BLaER1 (cell line): ENCODE data around the gene CARD9.
A peak's percentile ranks its signal among the peaks of the same experiment; 100 is the strongest.

Experiments
- H3K27ac ChIP-seq: shearing (Covaris generic); formaldehyde crosslinking; 2 replicates; pipeline ENCODE4 v1.8.1; 2022
- H3K27me3 ChIP-seq: shearing (Covaris generic); formaldehyde crosslinking; 2 replicates; pipeline ENCODE4 v1.8.1; 2022
- H3K36me3 ChIP-seq: shearing (Covaris generic); formaldehyde crosslinking; 2 replicates; pipeline ENCODE4 v1.8.1; 2022
- H3K4me1 ChIP-seq: shearing (Covaris generic); formaldehyde crosslinking; 2 replicates; pipeline ENCODE4 v1.8.1; 2022
- H3K4me2 ChIP-seq: shearing (Covaris generic); formaldehyde crosslinking; 2 replicates; pipeline ENCODE4 v1.8.1; 2022
- H3K4me3 ChIP-seq: shearing (Covaris generic); formaldehyde crosslinking; 2 replicates; pipeline ENCODE4 v1.8.1; 2022
- H3K9ac ChIP-seq: shearing (Covaris generic); formaldehyde crosslinking; 2 replicates; pipeline ENCODE4 v1.8.1; 2022
- H3K9me3 ChIP-seq: shearing (Covaris generic); formaldehyde crosslinking; 2 replicates; pipeline ENCODE4 v1.8.1; 2022
- H4K20me1 ChIP-seq: shearing (Covaris generic); formaldehyde crosslinking; 2 replicates; pipeline ENCODE4 v1.8.1; 2022
- Cebpa-rat ChIP-seq: shearing (Covaris generic); IDR thresholded peaks from 2 replicates; pipeline ENCODE4 v1.8.1; 2022

The CARD9 gene

DNA sequence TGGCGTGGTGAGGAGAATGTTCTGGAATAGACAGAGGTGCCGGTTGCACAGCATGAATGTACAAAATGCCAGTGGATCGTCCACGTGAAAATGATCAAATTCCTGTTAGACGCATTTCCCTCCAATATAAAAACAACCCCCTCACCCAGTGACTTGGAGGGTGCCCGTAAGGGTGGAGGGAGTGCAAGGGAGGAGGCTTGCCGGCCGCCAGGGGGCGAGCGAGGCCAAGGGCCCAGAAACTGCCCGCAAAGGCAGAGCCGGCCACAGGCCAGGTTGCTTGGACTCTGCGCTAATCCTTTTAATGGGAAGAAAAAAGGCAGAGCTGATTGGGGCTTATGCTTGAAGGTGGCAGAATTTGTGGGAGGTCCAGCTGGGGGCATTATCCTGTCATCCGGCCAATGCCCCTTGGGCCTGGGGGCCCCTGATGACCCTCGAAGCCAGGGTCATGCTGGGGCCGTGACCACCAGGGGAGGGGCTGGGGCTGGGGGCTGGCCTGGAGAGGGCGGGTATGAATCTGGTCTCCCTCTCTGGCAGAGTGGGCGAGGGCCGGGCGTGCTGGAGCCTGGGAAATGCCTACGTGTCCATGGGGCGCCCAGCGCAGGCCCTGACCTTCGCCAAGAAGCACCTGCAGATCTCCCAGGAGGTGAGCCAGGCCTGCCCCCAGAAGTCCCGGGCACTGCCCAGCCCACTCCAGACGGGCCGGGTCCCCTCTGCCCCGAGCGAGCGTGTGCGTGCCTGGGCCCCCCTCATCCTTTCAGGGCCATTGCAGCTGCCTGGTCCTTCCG, 34.1 kb downstream of the CARD9 start:
- Histone ChIP-seq H4K20me1 (peaks cover 98% of the 10 kb centered on the region), H3K4me3 (peak overlapping the region; percentile 45; the same call in 1 of the 2 replicates), H3K4me2 (peak overlapping the region; percentile 85), H3K27ac (0 out of 2 replicates have a peak overlapping the region, but pooled peaks have one; percentile 38), H3K36me3 (peaks cover 89% of the 10 kb centered on the region), H3K27me3 (no peaks in the 10 kb centered on the region), H3K9me3 (no peaks in the 10 kb centered on the region), H3K9ac (peak overlapping the region; percentile 50), H3K4me1 (peaks cover 76% of the 10 kb centered on the region)
- no peak for TF ChIP-seq Cebpa-rat

DNA sequence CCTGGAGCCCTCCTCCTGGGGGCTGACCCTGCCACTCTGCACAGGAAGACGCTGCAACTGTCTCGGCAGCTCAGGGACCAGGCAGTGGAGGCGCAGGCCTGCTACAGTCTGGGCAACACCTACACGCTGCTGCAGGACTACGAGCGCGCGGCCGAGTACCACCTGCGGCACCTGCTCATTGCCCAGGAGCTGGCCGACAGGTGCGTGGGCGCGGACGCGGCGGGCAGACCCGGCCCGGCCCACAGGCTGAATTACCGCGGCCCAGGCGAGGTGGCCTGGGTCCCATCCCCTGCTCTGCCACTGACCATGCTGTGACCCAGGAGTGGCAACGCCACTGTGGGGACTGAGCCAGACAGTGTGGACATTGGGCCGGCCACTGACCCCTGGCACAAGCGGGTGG, 35.0 kb downstream of the CARD9 start:
- Histone ChIP-seq H4K20me1 (peaks cover 100% of the 10 kb centered on the region), H3K4me2 (peak overlapping the region; percentile 85), H3K9me3 (no peaks in the 10 kb centered on the region), H3K4me3 (no peak overlapping the region), H3K27ac (peak overlapping the region; percentile 30; the same call in 1 of the 2 replicates), H3K27me3 (no peaks in the 10 kb centered on the region), H3K9ac (peak overlapping the region; percentile 48), H3K4me1 (peaks cover 75% of the 10 kb centered on the region), H3K36me3 (peaks cover 91% of the 10 kb centered on the region)
- TF ChIP-seq Cebpa-rat = no peak

DNA sequence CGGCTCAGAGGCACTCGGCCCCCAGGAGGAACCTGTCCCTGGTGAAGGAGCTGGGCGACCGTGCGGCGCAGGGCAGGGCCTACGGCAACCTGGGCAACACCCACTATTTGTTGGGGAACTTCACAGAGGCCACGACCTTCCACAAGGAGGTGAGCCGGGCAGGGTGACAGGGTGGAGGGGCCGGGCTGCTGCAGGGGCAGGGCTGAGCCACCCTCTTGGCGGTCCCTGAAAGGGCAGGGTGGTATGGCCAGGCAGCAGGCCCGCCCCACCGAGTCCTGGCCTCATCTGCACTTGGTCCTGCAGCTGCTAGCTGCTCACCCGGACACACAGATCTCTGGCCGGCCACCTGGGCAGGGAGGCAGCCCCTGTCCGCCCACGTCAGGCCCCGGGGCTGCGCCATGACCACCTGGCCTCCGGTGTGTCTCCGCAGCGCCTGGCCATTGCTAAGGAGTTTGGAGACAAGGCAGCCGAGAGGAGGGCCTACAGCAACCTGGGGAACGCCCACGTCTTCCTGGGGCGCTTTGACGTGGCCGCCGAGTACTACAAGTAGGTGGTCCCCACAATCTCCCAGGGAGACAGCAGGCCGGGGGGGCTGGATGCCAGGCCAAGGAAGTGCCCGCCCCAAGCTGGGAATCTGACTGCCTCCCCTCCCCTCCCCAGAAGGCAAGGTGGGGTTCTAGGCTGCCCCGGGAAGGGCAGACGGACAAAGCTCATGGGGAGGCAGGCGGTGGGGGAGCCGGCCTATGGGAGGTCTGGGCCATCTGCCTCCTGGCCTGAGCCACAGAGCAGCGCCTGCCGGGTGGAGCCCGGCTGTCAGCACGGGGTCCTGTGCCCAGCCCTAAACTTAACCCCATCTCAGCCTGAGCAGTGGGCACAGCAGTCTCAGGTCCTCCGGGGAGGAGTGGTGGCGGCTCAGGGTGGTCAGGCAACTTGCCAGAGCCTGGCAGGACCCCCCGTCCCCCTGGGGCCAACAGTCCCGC, 35.8 kb downstream of the CARD9 start:
- no peak for TF ChIP-seq Cebpa-rat
- H3K27me3 ChIP-seq = no peaks in the 10 kb centered on the region
- H3K9me3 ChIP-seq = no peaks in the 10 kb centered on the region
- H4K20me1 ChIP-seq = peaks cover 100% of the 10 kb centered on the region
- no peak overlapping the region for H3K4me3 ChIP-seq
- H3K4me2 ChIP-seq = peak overlapping the region; percentile 85
- peaks cover 92% of the 10 kb centered on the region for H3K36me3 ChIP-seq
- H3K4me1 ChIP-seq = peaks cover 75% of the 10 kb centered on the region
- H3K27ac ChIP-seq = peak overlapping the region; percentile 30
- H3K9ac ChIP-seq = peak overlapping the region; percentile 48

- Histone ChIP-seq H3K9me3 (no peaks in the 10 kb centered on the region), H3K9ac (no peak overlapping the region), H3K27me3 (no peaks in the 10 kb centered on the region), H3K36me3 (peaks cover 96% of the 10 kb centered on the region), H4K20me1 (peaks cover 100% of the 10 kb centered on the region), H3K27ac (no peak overlapping the region), H3K4me2 (0 out of 2 replicates have a peak overlapping the region, but pooled peaks have one; percentile 85), H3K4me3 (no peak overlapping the region), H3K4me1 (peaks cover 75% of the 10 kb centered on the region)
- TF ChIP-seq Cebpa-rat = no peak
Measured at GRCh38 chr9:136336881-136337280, 36.6 kb downstream of the CARD9 start.

DNA sequence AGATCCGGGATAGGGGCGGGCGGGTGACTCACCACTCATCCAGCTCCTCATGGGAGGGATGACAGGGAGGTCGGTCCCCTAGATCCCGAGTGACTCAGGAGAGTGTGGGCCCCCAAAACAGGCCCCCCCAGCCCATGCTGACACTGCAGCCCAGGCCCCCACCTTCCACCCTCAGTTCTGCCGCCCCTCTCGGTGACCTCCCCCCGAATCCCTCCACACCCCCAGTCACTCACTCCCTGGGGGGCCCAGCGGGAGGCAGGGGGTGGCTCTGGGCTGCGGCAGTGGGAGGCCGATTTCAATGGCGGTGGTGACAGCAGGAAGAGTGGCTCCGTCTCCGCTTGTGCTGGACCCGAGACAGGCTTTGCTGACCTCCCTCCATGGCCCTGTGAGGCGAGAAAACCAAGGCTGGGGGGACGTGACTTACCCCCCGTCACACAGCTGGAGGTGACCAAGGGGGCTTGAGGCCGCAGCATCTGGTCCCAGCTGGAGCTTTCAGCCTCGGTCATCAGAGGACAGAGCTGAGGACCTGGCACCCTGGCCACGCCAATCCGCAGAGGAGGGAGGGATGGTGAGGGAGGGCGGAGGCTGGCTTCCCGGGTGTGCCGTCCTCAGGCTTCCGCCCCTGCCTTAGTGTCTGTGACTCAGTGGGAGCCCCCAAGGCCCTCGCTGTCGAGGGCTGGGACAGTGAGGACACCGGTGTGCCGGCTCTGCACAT, 37.2 kb downstream of the CARD9 start:
- no peak overlapping the region for H3K27ac ChIP-seq

GRCh38 chr9:136335296-136336155, 37.9 kb downstream of the CARD9 start:
- Histone ChIP-seq H3K36me3 (peaks cover 99% of the 10 kb centered on the region), H4K20me1 (peaks cover 100% of the 10 kb centered on the region), H3K9ac (no peak overlapping the region), H3K4me3 (no peak overlapping the region), H3K27ac (no peak overlapping the region), H3K4me2 (no peak overlapping the region), H3K27me3 (no peaks in the 10 kb centered on the region), H3K9me3 (no peaks in the 10 kb centered on the region), H3K4me1 (peaks cover 75% of the 10 kb centered on the region)
- TF ChIP-seq Cebpa-rat = no peak

More for the DNA sequence above, 37.2 kb downstream of the CARD9 start:
- Histone ChIP-seq H3K4me3 (no peak overlapping the region), H3K4me2 (no peak overlapping the region), H3K36me3 (peaks cover 99% of the 10 kb centered on the region), H3K27me3 (no peaks in the 10 kb centered on the region), H3K9ac (no peak overlapping the region), H3K9me3 (no peaks in the 10 kb centered on the region), H4K20me1 (peaks cover 100% of the 10 kb centered on the region), H3K4me1 (peaks cover 75% of the 10 kb centered on the region)
- no peak for TF ChIP-seq Cebpa-rat

DNA sequence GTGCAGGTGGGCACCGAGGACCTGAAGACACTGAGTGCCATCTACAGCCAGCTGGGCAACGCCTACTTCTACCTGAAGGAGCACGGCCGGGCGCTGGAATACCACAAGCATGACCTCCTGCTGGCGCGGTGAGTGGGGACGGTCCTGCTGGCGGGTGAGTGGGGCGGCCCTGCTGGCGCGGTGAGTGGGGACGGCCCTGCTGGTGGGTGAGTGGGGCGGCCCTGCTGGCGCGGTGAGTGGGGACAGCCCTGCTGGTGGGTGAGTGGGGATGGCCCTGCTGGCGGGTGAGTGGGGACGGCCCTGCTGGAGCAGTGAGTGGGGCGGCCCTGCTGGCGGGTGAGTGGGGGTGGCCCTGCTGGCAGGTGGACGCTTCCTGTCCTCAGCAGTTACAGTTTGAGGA, 38.9 kb downstream of the CARD9 start:
- Histone ChIP-seq H3K4me3 (no peak overlapping the region), H3K4me2 (no peak overlapping the region), H3K36me3 (peaks cover 94% of the 10 kb centered on the region), H3K9ac (no peak overlapping the region), H3K9me3 (no peaks in the 10 kb centered on the region), H4K20me1 (peaks cover 100% of the 10 kb centered on the region), H3K27me3 (no peaks in the 10 kb centered on the region), H3K27ac (no peak overlapping the region), H3K4me1 (peaks cover 75% of the 10 kb centered on the region)
- no peak for TF ChIP-seq Cebpa-rat

DNA sequence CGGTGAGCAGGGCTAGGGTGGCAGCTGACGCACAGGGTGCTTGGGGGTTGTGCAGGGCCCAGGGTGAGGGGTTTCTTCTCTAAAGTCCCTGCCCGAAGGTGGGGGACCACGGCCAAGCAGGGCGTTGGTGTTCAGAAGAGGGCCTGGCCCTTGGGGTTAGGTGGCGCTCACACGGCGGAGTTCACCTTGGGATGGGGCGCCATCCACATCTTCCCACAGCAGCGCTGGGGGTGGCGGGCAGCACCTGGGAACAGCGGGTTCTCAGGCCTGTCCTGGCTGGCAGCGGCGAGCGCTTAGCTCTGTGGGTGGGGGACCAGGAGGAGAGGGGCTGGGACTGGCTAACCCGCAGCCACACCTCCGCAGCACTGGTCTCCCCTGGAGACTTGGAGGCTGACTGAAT, 40.0 kb downstream of the CARD9 start:
- peak overlapping the region; percentile 100 for H3K4me2 ChIP-seq
- H3K4me3 ChIP-seq = no peak overlapping the region
- H3K27ac ChIP-seq = peak overlapping the region; percentile 47
- peaks cover 71% of the 10 kb centered on the region for H3K4me1 ChIP-seq
- H3K9ac ChIP-seq = no peak overlapping the region
- peaks cover 85% of the 10 kb centered on the region for H3K36me3 ChIP-seq
- H3K9me3 ChIP-seq = no peaks in the 10 kb centered on the region
- no peak for TF ChIP-seq Cebpa-rat
- peaks cover 100% of the 10 kb centered on the region for H4K20me1 ChIP-seq
- no peaks in the 10 kb centered on the region for H3K27me3 ChIP-seq
